GM08714 (cell line): ENCODE measurements around the gene PSIP1.
A peak's percentile ranks its signal among the peaks of the same experiment; 100 is the strongest.
"Not testable (repeated sequence)": the region's sequence is repeated elsewhere in the genome, so short reads cannot be mapped to it uniquely, and the experiment has no call there.

ENCODE experiments used
- H3K4me3 ChIP-seq: fragments of 200-500 bp; sonication (Bioruptor generic); 2 replicates; pipeline ENCODE4 v1.5.1; 2014; ENCODE audit warnings: mild to moderate bottlenecking, low read length, inconsistent platforms
- ZNF274 ChIP-seq: IDR thresholded peaks from 2 replicates; pipeline ENCODE4 v1.6.1; 2012; ENCODE audit warnings: mild to moderate bottlenecking, low read depth, low read length

The PSIP1 gene

GRCh38 chr9:15430920-15431844 is 79.6 kb downstream of the PSIP1 start:
- no peak overlapping the region for H3K4me3 ChIP-seq
- no peak for TF ChIP-seq ZNF274

GRCh38 chr9:15427702-15428101 is 83.1 kb downstream of the PSIP1 start:
- not testable (repeated sequence) for H3K4me3 ChIP-seq

- no peak for TF ChIP-seq ZNF274
Observed at GRCh38 chr9:15426019-15426418, 84.8 kb downstream of the PSIP1 start.

GRCh38 chr9:15423231-15423985 is 87.4 kb downstream of the PSIP1 start:
- TF ChIP-seq ZNF274: no peak
- peak overlapping the region; percentile 87 for H3K4me3 ChIP-seq

More at GRCh38 chr9:15426019-15426418, 84.8 kb downstream of the PSIP1 start:
- H3K4me3 ChIP-seq: peak overlapping the region; percentile 29; the same call in 1 of the 2 replicates

GRCh38 chr9:15422372-15423230 is 88.2 kb downstream of the PSIP1 start, which contains the start of gene SNAPC3:
SNAPC3 (plus strand) TSS chr9:15422876; CDS start chr9:15422880, 4 bp downstream.
- H3K4me3 ChIP-seq: peak within 1 kb of the TSS; percentile 87
- no peak for TF ChIP-seq ZNF274

- no peak for TF ChIP-seq ZNF274
- H3K4me3 ChIP-seq: peak overlapping the region; percentile 60; the same call in 1 of the 2 replicates
Observed at GRCh38 chr9:15421990-15422371, 88.8 kb downstream of the PSIP1 start.

GRCh38 chr9:15421532-15421931 is 89.2 kb downstream of the PSIP1 start:
- no peak overlapping the region for H3K4me3 ChIP-seq
- no peak for TF ChIP-seq ZNF274

GRCh38 chr9:15420796-15421195 is 90.0 kb downstream of the PSIP1 start:
- no peak overlapping the region for H3K4me3 ChIP-seq
- no peak for TF ChIP-seq ZNF274

- no peak for TF ChIP-seq ZNF274
- no peak overlapping the region for H3K4me3 ChIP-seq
Observed at GRCh38 chr9:15417626-15418025, 93.1 kb downstream of the PSIP1 start.

- TF ChIP-seq ZNF274: no peak
- no peak overlapping the region for H3K4me3 ChIP-seq
Observed at GRCh38 chr9:15416880-15417279, 93.9 kb downstream of the PSIP1 start.
